ENCODE data around the gene FARS2. TPM values are rescaled to one million over a fixed set of nuclear protein-coding genes. Genes with fewer than 3 reads are reported as not detected.

The FARS2 gene
- polyA plus RNA-seq, 3 donors = 12.2 to 21.6 (median 17.7) TPM

DNA sequence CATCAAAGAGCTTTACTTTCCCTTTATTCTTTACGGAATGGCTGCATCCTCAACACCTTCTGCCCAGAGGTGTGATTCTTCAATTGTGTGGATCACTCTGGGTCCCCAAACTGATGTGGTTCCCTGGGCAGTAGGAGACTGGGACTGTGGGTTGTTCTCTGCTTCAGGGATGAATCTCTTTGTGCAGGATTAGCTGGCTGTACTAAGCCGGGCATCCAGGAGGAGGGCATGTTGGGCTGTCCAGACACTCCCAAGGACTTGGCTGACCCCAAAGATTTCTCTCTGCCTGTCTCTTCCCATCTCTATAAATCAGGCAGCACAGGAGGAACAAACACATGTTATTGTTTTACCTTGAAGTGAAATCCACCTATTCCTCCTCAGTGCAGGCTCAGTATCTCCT is 15.3 kb downstream of the FARS2 start:
- Mint-ChIP-seq H3K27ac (no peak overlapping the region), H3K36me3 (peaks cover 6 to 8% of the 10 kb centered on the region in 2 donors), H3K9me3 (peaks cover 0 to 2% (median 0%) of the 10 kb centered on the region in 7 donors), H3K4me3 (no peak overlapping the region), H3K4me1 (peaks cover 13% of the 10 kb centered on the region), H3K27me3 (ENCODE audit: low read depth in 3 of 3) (no peaks in the 10 kb centered on the region)
- Histone ChIP-seq H3K4me2 (replicated peaks; ENCODE audit: extremely low read depth, low read length, poor library complexity, severe bottlenecking) (no peak overlapping the region), H3K36me3 (replicated peaks in 1 of 2; ENCODE audit: control insufficient read depth in 1 of 2, insufficient read depth in 2 of 2, low read length in 2 of 2) (no peaks in the 10 kb centered on the region), H3K9me3 (replicated peaks in 1 of 2; ENCODE audit: control insufficient read depth in 1 of 2, insufficient read depth in 1 of 2, low read length in 2 of 2) (no peaks in the 10 kb centered on the region), H3K27me3 (ENCODE audit: control insufficient read depth in 2 of 2, insufficient read depth in 2 of 2, low read length in 2 of 2) (no peaks in the 10 kb centered on the region), H3K79me2 (ENCODE audit: insufficient read depth, low read length) (peaks cover 9% of the 10 kb centered on the region), H2AFZ (ENCODE audit: insufficient read depth, low read depth, low read length, poor library complexity, severe bottlenecking) (no peak overlapping the region), H3K9ac (ENCODE audit: insufficient read depth, low read length, poor library complexity, severe bottlenecking) (no peak overlapping the region), H3K4me3 (replicated peaks in 1 of 3; ENCODE audit: low read depth in 2 of 3, low read length in 3 of 3) (no peak overlapping the region), H3K27ac (ENCODE audit: low read depth in 1 of 2, low read length in 2 of 2) (no peak overlapping the region), H4K20me1 (ENCODE audit: insufficient read depth, low read length) (no peaks in the 10 kb centered on the region), H3K4me1 (ENCODE audit: control insufficient read depth in 1 of 2, insufficient read depth in 2 of 2, low read length in 2 of 2) (no peaks in the 10 kb centered on the region)
- 100% methylated on average over 1 of the region's 2 CpGs for WGBS (ENCODE audit: insufficient coverage)
- intact Hi-C loops (cut with micrococcal nuclease) = no loop called here
- TF ChIP-seq CTCF (IDR thresholded peaks at IDR 0.05) = no peak
- no peak for DNase-seq

- no peak for TF ChIP-seq CTCF (IDR thresholded peaks at IDR 0.05)
- DNase-seq = no peak
- Histone ChIP-seq H3K27ac (ENCODE audit: low read depth in 1 of 2, low read length in 2 of 2) (no peak overlapping the region), H3K4me1 (ENCODE audit: control insufficient read depth in 1 of 2, insufficient read depth in 2 of 2, low read length in 2 of 2) (peaks cover 0 to 3% of the 10 kb centered on the region in 2 donors), H4K20me1 (ENCODE audit: insufficient read depth, low read length) (no peaks in the 10 kb centered on the region), H3K79me2 (ENCODE audit: insufficient read depth, low read length) (peaks cover 9% of the 10 kb centered on the region), H3K9ac (ENCODE audit: insufficient read depth, low read length, poor library complexity, severe bottlenecking) (no peak overlapping the region), H3K9me3 (replicated peaks in 1 of 2; ENCODE audit: control insufficient read depth in 1 of 2, insufficient read depth in 1 of 2, low read length in 2 of 2) (no peaks in the 10 kb centered on the region), H3K27me3 (ENCODE audit: control insufficient read depth in 2 of 2, insufficient read depth in 2 of 2, low read length in 2 of 2) (no peaks in the 10 kb centered on the region), H3K36me3 (replicated peaks in 1 of 2; ENCODE audit: control insufficient read depth in 1 of 2, insufficient read depth in 2 of 2, low read length in 2 of 2) (no peaks in the 10 kb centered on the region), H2AFZ (ENCODE audit: insufficient read depth, low read depth, low read length, poor library complexity, severe bottlenecking) (no peak overlapping the region), H3K4me2 (replicated peaks; ENCODE audit: extremely low read depth, low read length, poor library complexity, severe bottlenecking) (no peak overlapping the region), H3K4me3 (replicated peaks in 1 of 3; ENCODE audit: low read depth in 2 of 3, low read length in 3 of 3) (no peak overlapping the region)
- Mint-ChIP-seq H3K36me3 (peaks cover 6 to 8% of the 10 kb centered on the region in 2 donors), H3K9me3 (peaks cover 0 to 2% (median 0%) of the 10 kb centered on the region in 7 donors), H3K27me3 (ENCODE audit: low read depth in 3 of 3) (no peaks in the 10 kb centered on the region), H3K4me3 (no peak overlapping the region), H3K4me1 (peaks cover 22% of the 10 kb centered on the region), H3K27ac (no peak overlapping the region)
- intact Hi-C loops (cut with micrococcal nuclease) = no loop called here
- WGBS (ENCODE audit: insufficient coverage) = no CpG with 5 or more reads among the region's 3 CpGs
These were observed 16.3 kb downstream of the FARS2 start for GRCh38 chr6:5277589-5277988.

Data from CD14-positive monocyte (primary cell).